IPS-NIHi7 (cell line): ENCODE data around the gene BRINP1.

Source experiments
- DNase-seq: peaks from one replicate; pipeline ENCODE4 v3.0.0; 2012; ENCODE audit warnings: mixed read lengths; ENCODE audit errors: extremely low spot score

The BRINP1 gene

GRCh38 chr9:119343059-119343990, 25.9 kb downstream of the BRINP1 start:
- DNase-seq = no peak

GRCh38 chr9:119339056-119339455, 30.2 kb downstream of the BRINP1 start:
- DNase-seq = no peak

GRCh38 chr9:119337573-119337972, 31.7 kb downstream of the BRINP1 start:
- no peak for DNase-seq

- no peak for DNase-seq
These were observed 34.5 kb downstream of the BRINP1 start for GRCh38 chr9:119334745-119335144.

GRCh38 chr9:119333507-119334229, 35.6 kb downstream of the BRINP1 start:
- peak; percentile 24 for DNase-seq

DNA sequence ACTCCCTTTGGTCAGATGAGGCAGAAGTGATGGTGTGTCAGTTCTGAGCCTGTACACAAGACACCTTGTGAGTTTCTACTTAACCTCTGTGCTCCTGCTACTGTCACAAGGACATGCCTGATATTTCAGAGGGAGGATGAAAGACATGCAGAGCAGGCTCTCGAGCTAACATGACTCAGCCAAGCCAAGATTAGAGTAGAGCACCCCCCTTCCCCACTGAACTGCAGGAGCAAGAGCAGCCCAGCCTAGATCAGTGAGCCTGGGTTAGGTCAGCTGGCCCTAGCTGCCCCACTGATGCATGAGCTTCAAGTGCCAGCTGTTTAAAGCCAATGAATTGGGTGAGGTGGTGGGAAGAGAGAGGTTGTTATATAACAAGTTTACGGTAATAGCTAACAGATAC, 36.7 kb downstream of the BRINP1 start:
- peak; percentile 44 for DNase-seq

- DNase-seq = no peak
These were observed 47.1 kb downstream of the BRINP1 start for GRCh38 chr9:119322184-119322583.

GRCh38 chr9:119318371-119318770, 50.9 kb downstream of the BRINP1 start:
- DNase-seq = peak; percentile 28

GRCh38 chr9:119313846-119314245, 55.4 kb downstream of the BRINP1 start:
- no peak for DNase-seq

- DNase-seq = no peak
These were observed 58.5 kb downstream of the BRINP1 start for GRCh38 chr9:119310741-119311140.

- DNase-seq = no peak
These were observed 61.8 kb downstream of the BRINP1 start for GRCh38 chr9:119307471-119307870.

GRCh38 chr9:119304555-119304954, 64.7 kb downstream of the BRINP1 start:
- peak; percentile 20 for DNase-seq

DNA sequence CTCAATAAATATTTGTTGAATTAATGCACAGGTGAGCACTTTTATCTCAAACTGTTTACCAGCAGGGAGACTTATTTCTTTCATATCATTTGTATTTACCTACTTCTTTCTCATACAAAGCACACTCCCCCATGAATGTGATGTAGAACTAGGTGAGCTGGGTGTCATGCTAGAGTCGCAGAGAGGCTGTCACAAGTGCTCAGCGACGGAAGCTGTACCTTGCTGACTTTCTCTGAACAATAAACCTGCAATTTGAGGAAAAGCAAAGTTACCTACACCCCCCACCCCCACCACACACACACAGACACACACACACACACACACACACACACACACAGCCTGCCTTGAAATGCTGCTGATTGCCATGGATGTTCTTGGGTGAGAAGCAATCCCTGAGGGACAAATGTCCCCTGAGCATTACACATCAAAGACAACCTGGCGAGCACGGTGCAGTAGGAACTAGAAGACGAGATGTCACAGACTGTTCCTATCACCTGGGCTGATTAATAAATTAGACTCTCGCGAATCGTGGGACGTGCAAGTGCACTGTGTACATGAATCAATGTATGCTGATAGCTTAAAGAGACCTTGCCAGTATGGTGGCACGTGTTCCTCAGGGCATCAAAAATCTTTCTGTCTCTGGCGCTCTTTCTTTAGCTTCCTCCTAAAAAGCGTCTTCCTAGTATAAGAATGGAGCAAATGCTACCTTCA, 66.1 kb downstream of the BRINP1 start:
- DNase-seq = no peak

DNA sequence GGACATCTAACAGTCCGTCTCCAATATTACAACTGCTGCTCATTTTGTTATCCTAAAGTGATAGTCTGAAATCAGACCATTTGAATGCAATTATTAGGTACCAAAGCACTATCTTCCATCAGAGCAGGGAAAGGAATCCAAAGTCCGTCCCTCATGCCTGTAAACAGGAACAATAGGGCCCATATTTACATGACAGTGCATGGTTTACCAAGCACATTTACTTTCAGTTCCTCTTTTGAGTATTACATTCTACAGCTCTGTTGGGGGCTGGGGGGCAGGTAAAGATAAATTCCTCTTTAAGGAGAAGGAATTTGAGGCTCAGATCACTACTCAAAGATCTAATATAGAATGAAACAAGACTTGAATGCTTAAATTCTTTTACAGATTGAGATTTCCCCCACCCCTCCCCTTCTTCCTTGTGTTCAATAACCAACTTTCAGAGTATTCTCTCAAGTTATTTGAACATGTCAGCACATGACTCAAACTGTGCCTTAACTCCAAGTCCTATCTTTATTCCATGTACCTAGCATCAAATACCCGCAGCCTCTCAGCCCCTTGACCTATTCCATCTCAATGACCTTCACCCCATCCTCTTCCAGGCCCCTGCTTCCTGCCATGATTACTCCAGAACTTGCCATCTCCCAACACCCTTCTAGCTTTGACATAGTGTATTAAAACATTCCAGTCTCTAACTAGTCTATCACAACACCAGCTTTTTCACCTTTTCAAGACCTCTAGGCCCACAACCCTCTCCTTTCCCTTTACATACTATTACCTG, 71.0 kb downstream of the BRINP1 start:
- DNase-seq = peak; percentile 45

- no peak for DNase-seq
These were observed 77.7 kb downstream of the BRINP1 start for GRCh38 chr9:119291554-119291953.

- DNase-seq = peak; percentile 60
These were observed 79.3 kb downstream of the BRINP1 start for GRCh38 chr9:119289740-119290433.

DNA sequence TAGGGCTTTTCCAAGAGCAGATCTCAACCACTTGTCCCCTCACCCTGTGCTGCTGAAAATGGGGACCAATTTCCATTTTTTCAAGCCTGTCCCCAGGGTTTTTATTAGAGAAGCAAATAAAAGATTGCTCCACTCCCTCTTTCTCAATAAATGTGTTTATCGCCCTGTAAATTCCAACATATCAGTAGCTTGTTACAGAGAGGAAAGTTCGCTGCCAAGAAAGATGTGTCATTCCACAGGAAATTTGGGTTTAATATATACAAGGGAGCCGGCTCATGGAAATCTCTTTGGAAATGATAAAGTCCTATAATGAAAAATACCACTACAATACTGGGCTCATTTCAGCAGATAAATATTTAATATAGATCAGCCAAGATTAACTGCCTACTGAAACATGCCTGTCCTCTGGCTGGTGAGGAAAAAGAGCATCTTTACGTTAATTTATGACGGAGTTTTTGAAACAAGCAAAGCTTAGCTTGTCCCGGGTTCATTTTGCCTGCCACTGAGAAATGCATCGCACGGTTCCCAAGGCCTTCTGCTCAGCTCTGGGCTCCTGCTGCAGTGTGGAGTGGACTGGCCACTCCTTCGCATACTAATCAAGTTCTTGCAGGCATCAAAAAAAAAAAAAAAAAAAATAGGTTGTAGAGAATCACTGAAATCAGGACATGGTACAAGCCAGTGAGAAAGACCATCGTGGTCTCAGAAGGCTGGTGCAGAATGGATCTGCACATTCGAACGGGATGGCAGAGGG, 84.5 kb downstream of the BRINP1 start:
- no peak for DNase-seq

GRCh38 chr9:119284118-119284517, 85.1 kb downstream of the BRINP1 start:
- DNase-seq = peak; percentile 66

GRCh38 chr9:119283078-119283794, 86.0 kb downstream of the BRINP1 start:
- peak; percentile 65 for DNase-seq
